GM10266 (cell line): ENCODE results near the gene SHC4.
"Not testable (repeated sequence)": the region's sequence is repeated elsewhere in the genome, so short reads cannot be mapped to it uniquely, and the experiment has no call there.

ENCODE experiments used
- DNase-seq: peaks from one replicate; pipeline ENCODE4 v3.0.0; 2012; ENCODE audit errors: extremely low spot score
- TF ChIP-seq, protein P1 (sequence below): IDR thresholded peaks from 2 replicates; pipeline ENCODE4 v1.5.1; 2012; ENCODE audit warnings: mild to moderate bottlenecking, low read depth; ENCODE audit not compliant: control insufficient read depth, insufficient read depth; ENCODE audit errors: missing control alignments

Gene SHC4

DNA sequence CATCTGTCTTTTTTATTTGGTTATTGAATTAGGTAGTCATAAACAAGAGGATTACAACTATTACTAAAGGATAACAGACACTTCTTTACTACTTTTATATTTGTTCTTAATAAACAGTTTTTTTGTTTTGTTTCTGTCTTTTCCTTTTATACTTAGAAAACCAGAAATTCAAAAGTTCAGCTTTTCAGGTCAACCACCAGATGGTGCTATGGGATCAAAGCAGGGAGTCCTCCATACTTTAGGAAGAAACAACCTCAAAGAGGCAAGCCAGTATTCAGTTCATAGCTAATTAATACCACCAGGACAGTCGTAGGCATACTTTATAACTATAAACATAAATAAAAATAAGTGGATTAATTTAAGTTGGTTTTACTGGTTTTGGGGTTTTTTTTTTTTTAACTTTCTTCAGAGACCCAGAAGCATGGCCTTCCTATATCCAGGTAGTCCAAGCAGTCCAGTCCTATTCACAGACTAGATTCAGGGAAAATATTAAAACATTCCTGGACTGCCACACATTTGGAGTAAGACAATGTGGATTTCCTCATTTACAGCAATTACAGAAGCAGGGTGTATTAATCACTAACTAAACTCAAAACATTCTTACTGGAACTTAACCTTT lies 101.8 kb downstream of the SHC4 start:
- peak; percentile 55 for DNase-seq
- TF ChIP-seq, protein P1, sequence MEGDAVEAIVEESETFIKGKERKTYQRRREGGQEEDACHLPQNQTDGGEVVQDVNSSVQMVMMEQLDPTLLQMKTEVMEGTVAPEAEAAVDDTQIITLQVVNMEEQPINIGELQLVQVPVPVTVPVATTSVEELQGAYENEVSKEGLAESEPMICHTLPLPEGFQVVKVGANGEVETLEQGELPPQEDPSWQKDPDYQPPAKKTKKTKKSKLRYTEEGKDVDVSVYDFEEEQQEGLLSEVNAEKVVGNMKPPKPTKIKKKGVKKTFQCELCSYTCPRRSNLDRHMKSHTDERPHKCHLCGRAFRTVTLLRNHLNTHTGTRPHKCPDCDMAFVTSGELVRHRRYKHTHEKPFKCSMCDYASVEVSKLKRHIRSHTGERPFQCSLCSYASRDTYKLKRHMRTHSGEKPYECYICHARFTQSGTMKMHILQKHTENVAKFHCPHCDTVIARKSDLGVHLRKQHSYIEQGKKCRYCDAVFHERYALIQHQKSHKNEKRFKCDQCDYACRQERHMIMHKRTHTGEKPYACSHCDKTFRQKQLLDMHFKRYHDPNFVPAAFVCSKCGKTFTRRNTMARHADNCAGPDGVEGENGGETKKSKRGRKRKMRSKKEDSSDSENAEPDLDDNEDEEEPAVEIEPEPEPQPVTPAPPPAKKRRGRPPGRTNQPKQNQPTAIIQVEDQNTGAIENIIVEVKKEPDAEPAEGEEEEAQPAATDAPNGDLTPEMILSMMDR: peak; percentile 77

DNA sequence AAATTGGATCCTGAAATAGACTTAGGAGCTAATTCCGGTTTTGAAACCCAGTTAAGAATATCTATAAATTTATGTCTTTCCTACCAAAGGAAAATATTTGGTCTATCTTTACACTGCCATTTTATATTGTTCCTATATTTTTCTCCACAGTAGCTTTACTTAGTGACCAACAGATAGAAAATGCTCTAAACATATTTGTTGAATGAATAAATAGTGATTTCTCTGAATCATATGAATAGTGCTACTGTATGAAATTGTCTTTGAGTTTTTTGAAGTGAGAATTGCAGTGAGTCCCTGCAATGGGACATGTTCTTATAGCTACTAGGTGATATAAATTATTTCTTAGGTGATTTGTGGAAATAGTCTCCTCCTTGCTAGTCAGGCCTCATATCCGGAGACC lies 104.3 kb downstream of the SHC4 start:
- DNase-seq: no peak
- TF ChIP-seq, protein P1: no peak

DNA sequence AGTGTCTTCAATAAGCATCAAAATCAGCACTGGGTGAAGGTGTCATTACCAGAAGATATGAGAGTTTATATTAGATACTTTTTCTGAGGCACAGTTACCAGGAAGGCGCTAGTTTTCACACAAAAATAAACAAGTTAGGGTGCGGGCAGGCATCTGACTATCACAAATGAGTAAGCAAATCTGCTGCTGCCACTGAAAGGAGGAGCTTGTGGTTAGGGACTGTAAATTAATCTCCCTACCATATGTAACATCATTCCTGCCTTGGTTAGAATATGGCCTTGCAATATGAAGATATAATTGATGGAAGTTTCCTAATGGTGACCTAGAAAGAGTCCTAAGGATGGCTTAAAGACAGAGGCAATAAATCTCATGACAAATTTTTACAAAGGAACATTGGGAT lies 105.3 kb downstream of the SHC4 start:
- TF ChIP-seq, protein P1: no peak
- no peak for DNase-seq

DNA sequence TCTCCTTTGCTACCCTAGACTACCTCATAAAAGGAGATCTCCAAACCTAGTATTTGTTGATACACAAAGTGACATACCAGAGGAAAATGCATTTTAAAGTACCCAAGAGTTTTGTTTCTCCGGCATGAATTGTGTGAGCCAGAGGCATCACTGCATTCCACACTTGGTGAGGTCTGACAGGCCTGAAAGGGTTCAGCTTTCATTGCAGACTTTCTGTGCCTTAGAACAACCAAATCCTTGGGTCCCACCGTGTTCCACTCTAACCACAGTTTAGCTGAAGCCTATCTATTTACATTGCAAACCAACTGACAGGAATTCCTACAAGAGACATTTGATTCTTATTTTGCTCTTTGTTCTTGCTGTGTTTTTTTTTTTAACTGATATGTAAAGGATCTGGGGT lies 106.8 kb downstream of the SHC4 start:
- TF ChIP-seq, protein P1: no peak
- no peak for DNase-seq

DNA sequence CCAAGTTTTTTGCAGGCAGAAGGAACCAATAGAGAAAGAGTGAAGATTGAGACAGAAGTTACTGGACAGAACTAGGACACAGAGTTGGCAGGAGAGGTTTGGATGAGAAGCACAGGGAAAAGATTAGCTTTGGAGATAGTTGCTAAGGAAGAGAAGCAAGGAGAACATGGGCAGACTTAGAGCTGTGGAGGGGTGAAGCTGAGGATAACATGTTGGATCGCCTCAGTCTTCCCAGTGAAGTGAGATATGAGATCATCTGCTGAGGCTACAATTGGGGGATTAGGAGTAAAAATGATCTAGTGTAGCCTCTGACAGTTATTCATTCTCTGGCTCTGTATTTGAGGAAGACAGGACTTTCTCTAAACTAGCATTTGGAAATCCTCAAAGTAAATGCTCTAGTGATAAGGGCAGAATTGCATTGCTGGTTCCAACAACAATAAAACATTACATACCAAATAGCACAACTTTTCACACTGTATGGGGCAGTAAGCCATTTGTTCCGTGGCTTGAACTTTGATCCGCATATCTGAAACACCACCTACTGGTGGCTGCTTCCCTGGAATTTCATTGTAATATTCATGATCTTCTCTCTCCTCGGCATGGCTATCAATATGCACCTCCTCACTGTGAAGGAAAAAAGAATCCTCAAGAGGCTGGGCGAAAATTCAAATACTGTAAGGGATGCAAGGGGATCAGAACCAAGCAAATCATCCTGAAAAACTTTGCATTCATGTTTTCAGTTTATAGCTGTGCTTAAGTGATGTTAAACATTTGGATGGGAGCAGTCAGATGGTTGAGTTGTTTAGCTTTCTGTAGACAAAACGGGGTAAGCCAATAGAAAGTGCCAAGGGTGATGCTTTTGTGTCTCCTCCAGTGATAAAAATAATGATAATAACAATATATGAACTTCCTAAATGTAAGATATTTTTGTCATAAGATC lies 107.9 kb downstream of the SHC4 start:
- TF ChIP-seq, protein P1: peak; percentile 23
- no peak for DNase-seq

DNA sequence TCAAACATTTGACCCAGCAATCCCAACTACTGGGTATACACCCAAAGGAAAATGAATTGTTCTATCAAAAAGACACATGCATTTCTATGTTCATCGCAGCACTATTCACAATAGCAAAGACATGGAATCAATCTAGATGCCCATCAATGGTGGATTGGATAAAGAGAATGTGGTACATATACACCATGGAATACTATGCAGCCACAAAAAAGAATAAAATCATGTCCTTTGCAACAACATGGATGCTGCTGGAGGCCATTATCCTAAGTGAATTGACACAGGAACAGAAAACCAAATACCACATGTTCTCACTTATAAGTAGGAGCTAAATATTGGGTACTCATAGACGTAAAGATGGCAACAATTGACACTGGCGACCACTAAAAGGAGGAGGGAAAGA lies 109.3 kb downstream of the SHC4 start:
- DNase-seq: not testable (repeated sequence)

DNA sequence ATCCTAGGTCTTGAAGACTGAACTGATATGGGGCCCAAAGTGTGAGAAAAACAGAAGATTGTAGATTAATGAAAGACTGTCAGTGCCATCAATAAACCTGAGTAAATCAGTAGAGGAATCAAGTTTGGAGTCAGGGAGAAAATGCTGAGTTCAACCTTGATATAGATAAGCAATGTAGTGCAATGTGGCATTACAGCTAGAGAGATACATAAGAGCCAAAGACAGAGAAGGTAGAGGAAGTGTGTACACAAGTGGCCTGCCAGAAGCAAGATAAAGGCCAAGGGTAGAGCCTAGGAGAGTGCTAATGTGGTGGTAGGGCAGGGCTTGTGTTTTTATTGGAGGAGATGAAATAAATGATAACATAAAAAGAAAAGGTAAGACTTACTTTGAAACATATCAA lies 111.8 kb downstream of the SHC4 start:
- TF ChIP-seq, protein P1: no peak
- no peak for DNase-seq
